Stimulated activated CD4-positive, alpha-beta T cell treated with anti-CD3 and anti-CD28 coated beads, Interleukin-2, amount 100 ng/mL, for 24 hours (primary cell): Measurements from ENCODE around the gene RET.

Experiments
- DNase-seq, 2 donors: peaks; one replicate each; pipeline ENCODE4 v3.0.0-alpha.2; 2020

Gene RET

DNA sequence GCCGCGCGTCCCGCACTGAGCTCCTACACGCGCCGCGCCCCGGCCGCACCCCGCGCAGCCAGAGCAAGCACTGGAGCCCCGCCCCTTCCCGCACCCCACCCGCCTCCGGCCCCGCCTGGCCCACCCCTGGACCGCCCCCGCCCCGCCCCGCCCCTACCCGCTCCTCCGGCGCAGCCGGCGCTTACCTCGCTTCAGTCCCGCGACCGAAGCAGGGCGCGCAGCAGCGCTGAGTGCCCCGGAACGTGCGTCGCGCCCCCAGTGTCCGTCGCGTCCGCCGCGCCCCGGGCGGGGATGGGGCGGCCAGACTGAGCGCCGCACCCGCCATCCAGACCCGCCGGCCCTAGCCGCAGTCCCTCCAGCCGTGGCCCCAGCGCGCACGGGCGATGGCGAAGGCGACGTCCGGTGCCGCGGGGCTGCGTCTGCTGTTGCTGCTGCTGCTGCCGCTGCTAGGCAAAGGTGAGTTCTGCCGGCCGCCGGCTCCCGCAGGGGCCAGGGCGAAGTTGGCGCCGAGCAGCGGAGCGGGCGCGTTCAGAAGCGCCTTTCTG is at the start of gene RET:
TSS of gene RET (plus strand) at position 194 of the 545 bp plus-strand sequence. CDS start at position 384, 190 bp downstream.
- DNase-seq: peak in 1 of 2 donors; percentile 58

DNA sequence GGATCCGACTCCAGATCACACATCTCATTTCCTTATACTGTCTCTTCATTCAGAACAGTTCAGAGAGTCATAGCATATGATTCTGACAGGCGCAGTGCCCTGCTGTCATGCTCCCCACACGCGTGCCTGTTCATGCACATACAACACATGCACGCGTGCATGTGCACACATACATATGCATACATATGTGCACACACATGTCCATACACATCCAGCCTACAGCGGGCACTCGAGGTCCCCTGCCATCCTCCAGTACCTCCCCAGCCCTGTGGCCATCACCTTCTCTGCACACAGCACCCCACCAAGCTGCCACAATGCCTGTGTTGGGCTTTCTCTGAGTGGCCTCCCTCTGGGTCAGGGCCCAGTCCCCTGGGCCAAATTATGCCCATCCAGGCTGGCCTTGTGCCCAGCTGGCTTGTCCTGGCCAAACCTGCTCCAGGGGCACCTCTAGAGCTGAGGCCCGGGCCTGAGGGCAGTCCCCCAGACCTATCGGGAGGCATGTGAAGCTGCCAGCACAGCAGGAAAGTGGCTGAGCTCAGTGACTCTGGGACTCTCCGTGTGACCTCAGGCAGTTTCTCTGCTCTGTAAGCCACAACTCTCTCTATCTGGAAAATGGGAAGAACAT is 49.4 kb upstream of the RET start:
- no peak for DNase-seq

DNA sequence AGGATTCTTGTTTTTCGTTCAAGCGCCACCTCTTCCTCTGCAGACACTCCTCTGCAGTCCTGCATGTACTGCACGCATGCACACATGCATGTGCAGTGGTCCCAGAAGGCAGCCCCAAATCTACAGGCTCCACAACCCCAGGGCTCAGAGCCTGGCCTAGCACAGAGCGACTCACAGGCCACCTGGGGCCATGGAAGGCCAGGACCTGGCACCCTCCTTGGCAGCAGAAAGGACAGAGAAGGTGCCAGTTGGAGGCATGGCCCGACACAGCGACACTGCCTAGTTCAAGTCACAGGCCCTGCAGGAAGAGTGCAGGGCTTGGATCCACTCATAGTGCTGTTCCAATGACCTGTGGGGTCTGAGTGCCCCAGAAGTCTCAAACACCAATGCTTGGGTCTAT is 48.7 kb upstream of the RET start:
- no peak for DNase-seq

DNA sequence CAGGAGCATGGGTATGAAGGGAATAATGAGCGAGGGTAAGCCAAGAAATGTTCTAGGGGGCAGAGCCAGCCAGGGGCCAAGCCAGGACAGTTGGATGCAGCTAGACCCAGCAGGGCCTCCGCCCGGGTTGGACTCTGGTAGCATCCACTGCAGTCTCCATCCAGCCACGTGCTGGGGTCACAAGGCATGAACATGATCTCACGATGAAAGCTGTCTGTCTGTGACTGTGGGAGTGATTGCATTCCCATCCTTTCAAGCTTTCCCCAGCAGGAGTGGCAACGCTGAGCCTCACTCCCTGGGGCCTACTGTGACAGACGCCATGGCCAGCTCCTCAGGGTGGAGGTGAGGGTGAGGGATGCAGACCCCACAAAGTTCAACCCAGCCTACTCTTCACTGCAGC is 47.8 kb upstream of the RET start:
- DNase-seq: no peak

DNA sequence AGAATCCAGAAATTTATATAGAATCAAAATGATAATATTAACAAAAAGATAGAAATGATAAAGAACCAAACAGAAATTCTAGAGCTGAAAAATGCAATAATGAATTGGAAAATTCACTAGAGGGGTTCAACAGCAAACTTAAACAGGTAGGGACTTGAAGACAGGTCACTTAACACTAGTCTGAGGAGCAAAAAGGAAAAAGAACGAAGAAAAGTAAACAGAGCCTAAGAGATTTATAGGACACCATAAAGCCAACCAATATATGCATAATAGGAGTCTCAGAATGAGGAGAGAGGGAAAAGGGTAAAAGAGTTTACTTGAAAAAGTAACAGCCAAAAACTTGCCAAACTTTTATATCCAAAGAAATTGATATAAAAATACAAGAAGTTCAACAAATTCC is 44.3 kb upstream of the RET start:
- no peak for DNase-seq

DNA sequence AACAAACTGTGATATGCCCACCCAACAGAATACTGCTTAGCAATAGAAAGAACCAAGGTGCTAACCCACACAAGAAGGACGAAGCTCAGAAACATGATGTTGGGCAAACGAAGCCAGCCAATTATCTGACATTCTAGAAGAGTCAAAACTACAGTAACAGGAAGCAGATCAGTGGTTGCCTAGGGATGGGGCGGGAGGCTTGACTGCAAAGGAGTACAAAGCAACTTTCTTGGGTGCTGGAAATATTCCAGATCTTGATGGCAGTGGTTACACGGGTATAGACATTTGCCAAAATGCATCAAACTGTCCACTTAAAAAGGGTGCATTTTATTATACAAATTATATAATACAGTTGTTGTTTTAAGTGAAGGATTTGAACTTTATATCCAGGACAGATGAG is 41.1 kb upstream of the RET start:
- no peak for DNase-seq

DNA sequence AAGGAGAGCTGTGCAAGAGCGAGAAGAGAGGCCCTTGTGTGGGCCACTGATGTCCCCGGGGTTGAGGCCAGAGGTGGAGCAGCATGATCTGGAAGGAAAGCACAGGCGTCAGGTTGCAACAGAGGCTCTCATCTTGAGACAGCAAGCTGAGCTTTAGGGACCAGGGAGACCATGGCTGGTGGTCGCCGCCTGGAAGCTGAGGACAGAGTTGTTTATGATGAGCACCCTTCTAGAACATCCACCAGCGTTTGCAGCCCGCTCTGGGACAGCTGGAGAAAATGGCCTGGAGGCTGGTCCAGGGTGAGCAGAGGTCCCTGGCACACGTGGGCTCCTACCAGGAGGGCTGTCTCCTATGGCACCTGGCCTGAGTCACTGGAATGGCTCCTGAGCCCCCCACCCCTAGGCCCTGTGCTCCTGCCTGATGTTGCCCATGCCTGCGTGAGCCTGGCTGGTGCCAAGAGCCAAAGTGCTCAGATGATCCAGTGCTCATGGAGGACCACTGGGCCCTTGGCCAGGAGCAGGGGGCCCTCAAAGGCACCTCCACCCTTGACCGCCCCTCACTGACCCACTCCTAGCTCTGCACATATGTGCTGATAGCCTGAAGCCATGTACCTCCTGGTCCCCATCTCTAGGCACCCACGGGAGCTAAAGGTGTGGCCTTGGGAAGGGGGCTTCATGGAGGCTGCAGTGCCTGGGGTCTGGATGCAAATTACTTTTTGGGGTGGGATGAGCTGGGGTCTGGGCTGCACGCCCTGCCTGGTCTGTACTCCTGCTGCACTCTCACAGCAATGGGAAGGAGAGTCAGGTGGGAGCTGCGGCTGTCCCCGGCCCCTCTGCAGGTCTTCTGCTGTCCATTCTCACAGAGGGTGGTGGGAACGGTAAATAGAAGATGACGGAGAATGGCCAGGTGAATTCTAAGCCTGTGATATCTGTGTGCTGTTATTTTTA is 40.1 kb upstream of the RET start:
- DNase-seq: no peak

DNA sequence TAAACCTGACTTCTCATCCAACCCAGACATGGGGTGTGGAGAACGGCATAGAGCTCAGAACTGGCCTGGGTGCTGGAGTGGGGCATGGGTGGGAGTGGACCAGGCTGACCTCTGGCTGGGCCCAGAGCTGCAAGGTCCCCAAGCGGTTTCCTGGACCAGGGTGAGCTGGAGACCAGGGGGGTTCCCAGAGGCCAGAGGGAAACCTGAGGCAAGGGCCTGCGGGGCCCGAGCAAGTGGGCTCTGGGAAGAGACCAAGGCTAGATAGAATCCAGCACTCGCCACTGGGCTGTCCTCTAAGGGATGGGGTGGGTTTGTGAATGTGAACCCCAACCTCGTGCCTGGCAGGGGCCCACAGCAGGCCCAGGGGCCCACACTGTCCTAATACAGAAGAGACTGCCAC is 39.4 kb upstream of the RET start:
- DNase-seq: no peak

DNA sequence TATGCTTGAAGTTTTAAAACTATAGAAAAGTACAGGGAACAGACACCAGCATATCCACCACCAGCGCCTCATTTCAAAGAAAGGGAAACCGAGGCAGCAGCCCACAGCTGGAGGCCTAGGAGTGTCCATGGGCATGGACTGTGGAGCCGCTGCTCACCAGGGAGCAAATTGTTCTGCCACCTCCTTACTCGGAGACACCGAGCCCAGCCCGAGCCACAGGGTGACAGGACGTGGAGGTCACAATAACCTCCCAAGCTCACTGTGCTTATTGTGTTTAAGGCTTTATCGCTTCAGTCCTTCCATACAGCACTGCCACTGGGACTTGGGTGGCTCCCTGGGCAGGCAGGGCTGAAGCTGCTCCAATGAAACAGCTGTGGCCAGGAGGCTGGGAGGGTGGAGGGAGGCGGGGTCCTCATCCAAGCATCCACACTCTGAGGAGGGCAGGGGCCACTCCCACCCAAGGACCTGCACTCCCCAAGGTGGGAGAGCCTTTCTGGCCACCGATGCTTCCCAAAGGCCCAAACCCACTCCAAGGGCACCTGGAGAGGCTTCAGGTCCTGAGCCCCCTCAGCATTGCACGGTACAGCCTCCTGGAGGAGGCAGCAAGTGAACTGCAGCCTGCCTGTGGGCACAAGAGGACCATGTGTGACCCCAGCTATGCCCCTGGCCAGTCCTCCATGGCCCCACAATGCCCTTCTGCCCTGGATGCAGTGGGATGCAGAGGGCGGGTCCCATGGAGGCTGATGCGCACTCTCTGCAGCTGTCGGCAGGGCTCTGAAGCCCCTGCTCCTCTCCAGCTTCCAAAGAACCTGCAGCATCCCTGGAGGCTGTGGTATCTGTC is 38.7 kb upstream of the RET start:
- DNase-seq: no peak

DNA sequence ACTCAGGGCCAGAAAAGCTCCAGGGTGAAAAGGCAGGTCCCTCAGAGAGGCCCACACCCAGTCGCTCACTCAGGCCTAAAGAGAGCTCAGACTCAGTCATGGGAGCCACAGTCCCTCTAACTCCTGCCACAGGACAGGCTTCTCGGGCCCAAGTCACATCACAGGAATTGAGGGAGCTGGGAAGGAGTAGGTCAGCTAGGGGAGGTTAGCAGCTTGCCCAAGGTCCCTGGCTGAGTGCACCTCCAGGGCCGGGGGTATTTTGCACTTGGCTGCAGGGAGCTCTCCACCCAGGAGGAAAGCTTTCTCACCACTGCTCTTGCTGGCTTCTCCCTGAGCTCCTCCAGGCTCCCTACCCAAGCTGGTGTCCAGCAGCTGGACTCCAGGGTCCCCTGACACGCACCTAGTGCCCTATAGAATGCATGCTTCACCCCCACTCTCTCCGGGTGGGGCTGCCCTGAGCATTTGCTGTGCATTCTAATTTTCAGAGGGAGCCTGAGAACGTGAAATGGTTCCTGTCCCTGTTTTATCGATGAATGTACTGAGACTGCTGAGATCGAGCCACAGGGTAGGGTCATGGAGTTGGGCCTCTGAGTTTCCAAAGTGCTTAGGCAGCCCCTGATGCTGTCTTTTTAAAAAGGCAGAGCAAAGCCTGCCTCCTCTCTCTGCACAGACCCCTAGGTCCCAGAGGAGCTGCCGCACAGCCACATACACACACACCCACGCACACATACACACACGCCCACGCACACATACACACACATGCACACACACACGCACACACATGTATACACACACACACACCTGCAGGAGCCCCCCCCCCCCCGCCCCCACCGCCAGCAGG is 37.9 kb upstream of the RET start:
- DNase-seq: no peak

DNA sequence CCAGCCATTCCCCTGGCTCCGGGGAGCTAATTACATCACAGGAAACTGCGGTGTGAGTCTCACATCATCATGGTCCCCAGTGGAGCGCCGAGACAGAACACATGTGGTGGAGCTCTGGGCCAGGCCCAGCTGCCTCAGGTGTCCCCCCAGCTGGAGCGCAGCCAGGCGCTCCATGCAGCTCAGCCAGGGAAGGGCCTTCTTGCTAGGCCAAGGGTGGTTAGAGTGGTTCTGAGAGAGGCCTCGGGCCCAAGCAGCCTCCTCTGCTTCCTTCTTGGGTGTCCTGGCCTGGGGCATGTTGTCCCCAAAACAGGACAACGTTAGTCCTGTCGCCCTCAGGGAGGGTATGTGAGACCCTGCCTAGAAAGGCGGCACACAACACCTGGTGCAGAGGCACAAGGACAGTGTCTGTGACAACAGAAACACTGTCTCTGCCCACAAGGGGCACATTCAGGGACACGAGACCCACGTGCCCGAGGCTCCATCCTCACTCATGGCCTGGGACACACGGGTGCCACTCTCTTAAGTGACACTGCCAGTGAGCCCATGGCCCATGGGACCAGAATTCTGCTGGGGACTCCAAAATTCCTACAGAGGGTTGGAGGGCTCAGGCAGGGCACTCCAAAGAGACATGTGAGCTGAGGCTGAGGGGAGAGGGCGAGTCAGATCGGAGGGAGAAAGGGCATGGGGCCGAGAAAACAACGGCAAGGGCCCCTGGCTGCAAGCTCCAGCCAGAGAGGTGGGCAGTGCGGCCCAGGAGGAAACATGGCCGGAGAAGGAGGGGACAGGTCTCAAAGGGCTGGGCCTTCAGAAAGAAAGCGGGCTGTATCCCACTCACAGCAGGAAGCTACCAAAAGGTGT is 37.0 kb upstream of the RET start:
- DNase-seq: no peak

DNA sequence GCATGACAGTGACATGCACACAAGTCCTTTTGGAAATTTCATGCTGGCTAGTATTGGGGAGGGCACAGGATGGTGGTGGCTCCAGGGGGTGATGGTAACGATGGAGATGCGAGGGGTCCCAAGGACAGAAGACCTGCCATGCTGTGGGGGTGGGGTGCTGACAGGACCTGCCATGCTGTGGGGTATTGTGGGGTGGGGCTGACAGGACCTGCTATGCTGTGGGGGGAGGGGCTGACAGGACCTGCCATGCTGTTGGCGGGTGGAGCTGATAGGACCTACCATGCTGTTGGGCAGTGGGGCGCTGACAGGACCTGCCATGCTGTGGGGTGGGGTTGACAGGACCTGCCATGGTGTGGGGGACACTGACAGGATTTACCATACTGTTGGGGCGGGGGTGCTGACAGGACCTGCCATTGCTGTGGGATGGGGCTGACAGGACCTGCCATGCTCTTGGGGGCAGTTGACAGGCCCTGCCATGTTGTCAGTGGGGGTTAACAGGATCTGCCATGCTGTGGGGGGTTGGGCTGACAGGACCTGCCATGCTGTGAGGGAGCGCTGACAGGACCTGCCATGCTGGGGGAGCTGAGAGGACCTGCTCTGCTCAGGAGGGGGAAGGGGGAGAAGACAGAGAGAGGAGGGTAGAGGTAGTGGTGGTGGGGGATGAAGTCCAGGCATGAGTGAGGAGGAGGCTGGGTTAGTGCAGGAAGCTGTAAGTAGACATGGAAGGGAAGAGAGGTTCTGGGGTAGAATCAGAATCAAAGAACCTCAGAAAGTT is 36.2 kb upstream of the RET start:
- no peak for DNase-seq

DNA sequence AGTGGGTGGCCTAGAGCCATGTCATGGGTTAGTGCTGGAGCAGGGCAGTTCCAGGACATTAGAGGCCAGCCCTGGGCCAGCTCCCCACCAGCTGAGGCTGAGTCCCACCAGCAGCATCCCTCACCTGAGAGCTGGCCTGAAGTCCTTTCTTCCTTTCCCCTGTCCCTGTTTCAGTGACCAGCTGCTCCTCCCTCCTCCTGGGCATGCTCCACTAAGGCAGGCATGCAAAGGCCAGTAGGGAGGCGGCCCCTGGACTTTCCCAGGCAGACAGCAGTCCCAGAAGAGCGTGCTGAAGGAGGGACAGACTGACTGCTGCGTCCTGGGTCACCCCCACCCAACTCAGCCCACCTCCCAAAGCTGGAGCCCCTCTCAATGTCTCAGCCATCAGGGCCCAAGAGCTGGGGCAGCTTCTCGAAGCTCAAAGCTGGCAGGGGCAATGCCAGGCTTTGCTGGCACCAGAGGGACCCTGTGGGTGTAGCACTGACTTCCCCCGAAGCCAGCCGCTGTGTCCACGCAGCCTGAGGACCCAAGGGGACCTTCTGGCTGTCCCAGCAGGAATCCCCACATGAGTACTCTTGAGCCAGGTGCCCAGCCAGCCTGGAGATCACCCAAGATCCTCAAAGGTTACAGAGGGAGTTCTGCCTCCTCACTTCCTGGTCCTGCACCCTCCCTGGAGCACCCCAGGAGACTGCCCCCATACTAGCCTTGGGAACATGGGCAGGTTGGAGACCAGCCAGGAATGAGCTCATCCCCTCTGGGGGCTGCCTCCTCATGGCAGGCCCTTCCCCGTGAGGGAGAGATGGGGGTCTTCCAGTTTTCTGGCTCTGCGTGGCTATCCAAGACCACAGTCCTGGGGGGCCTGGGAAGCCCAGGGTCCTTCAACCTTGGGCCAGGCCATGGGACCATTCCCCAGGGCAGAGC is 35.2 kb upstream of the RET start:
- DNase-seq: no peak

DNA sequence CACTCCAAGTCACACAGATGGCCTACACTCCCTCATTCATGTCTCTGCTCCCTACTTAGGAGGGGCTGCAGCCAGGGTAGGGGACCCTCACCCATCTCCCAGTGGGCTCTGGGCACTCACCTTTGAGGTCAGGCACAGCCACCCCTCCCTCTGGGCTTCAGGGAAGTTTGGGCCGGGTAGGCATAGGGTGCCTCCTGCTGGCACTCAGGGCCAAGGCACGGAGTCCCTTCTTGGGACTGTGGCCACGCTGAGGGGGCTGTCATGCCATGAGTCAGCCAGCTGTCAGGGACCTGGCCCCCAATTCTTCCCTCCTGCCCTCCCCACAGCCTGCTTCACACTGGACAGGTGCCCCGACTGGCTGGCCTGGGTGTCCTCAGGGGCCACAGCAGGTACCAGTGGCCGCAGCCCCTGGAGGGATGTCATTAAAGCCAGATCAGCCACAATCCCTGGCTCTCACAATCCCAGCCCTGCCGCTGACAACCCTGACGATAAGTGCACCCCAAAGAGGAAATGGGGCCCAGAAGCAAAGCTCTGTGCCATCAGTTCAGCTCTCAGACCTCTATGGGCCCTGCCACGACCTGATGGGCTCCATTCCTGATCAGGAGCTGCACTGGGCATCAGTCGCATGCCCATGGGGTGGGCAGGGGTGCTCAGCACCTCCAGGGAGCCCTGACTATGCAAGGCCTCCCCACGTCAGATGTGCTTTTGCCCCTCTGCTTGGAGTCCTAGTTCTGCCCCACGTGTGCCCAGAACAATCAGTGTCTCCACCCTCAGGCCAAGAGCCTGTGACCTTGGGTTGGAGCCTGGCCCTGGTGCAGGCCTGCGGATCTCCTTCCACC is 34.1 kb upstream of the RET start:
- DNase-seq: no peak

DNA sequence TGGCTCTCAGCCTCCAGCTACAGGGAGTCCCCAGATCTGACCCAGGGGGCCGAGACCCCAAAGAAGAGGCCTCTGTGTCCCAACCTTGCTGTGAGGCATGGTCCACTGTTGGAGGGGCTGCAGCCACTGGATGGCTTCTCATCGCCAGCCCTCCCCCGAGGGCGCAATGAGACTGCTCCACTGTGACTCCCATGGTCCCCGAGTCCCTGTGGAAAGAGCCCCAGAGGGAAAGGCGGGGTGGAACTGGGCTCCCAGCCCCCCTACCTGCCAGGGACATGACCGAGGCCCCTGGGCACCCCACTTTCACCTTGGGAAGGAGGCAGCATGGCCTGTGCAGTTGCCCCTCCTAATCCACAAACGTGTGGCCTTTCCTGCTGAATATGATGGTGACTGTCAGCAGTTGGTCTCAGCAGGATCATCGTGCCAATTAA is 33.5 kb upstream of the RET start:
- no peak for DNase-seq

DNA sequence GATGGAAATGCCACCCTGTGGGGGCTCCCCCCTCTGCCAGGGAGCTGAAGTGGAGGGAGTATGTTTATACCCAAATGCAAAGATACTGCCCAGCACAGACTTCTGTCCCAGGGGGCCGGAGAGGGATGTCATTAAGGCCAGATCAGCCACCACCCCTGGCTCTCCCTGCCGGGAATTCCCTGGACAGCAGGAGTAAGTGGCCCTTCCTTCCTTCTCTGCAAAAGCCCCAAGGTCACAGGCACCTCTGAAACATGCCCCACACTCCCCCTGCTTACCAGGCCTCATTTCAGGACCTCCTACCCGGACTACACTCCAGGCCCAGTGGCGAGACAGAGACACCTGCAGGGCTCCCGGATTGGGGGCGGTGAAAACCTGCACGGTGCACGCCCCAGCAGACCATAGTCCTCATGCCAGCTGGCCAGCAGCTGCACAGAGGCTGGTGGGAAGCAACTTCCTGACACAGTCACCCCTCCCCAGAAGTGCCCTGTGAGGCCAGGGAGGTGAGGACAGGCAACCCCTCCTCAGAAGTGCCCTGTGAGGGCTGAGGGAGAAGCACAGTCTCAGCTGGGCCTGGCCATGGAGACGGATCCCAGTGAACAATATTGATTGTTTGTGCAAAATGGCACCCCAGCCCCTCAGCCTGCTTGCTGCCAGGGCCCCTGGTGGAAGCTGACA is 33.0 kb upstream of the RET start:
- no peak for DNase-seq

DNA sequence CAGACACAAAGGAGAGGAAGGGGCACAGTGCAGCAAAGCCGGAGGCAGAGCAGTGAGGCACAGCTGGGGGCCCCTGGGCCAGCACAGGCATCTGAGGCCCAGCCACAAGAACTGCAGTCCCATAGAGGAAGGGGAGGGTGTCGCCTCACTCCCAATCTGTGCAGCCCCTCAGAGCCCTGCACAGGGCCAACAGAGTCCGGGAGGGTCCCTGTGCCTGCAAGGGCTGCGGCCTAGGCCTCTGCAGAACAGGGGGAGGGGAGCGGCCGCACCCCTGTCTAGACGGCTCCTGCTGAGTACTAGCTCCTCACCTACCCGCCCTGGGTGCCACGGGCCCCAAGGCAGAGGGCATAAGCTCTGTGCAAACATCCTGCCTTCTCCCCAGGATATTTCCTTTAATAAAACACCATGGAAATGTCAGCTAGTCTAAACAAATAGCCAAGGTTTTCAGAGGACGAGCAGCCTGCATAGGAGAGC is 32.4 kb upstream of the RET start:
- DNase-seq: no peak
